Measurements from ENCODE around the gene ARGLU1.

The ARGLU1 gene

GRCh38 chr13:106594980-106595379 lies 27.0 kb upstream of the ARGLU1 start:
- Histone ChIP-seq H3K18ac (ENCODE audit: low read length) (no peak overlapping the region), H2AK5ac (ENCODE audit: low read length) (no peak overlapping the region), H3K79me2 (ENCODE audit: control insufficient read depth, insufficient read depth, low read length) (no peaks in the 10 kb centered on the region), H3K27ac (ENCODE audit: low read depth, low read length) (no peak overlapping the region), H3K4me2 (ENCODE audit: low read length) (no peak overlapping the region), H2BK5ac (ENCODE audit: low read length) (no peak overlapping the region), H4K5ac (ENCODE audit: low read length) (no peak overlapping the region), H3K56ac (ENCODE audit: low read length) (no peak overlapping the region), H3K23ac (ENCODE audit: low read length) (no peak overlapping the region), H4K8ac (ENCODE audit: low read depth, low read length) (no peak overlapping the region), H3K4ac (ENCODE audit: low read depth, low read length) (no peak overlapping the region), H3K4me1 (ENCODE audit: control insufficient read depth, low read depth, low read length) (no peaks in the 10 kb centered on the region), H3K4me3 (ENCODE audit: low read length) (no peak overlapping the region), H3K79me1 (ENCODE audit: low read length) (no peaks in the 10 kb centered on the region), H2BK120ac (ENCODE audit: low read depth, low read length) (no peak overlapping the region), H3K36me3 (ENCODE audit: control insufficient read depth, insufficient read depth, low read length) (no peaks in the 10 kb centered on the region), H3K27me3 (ENCODE audit: insufficient read depth, low read length, poor library complexity) (no peaks in the 10 kb centered on the region), H2BK15ac (replicated peaks; ENCODE audit: low read depth) (no peak overlapping the region), H3K9ac (ENCODE audit: low read length) (no peak overlapping the region)
- no peak for DNase-seq
- WGBS (ENCODE audit: extremely low coverage, insufficient coverage, low lambda C conversion rate), result no CpG with 5 or more reads among the region's 4 CpGs

DNA sequence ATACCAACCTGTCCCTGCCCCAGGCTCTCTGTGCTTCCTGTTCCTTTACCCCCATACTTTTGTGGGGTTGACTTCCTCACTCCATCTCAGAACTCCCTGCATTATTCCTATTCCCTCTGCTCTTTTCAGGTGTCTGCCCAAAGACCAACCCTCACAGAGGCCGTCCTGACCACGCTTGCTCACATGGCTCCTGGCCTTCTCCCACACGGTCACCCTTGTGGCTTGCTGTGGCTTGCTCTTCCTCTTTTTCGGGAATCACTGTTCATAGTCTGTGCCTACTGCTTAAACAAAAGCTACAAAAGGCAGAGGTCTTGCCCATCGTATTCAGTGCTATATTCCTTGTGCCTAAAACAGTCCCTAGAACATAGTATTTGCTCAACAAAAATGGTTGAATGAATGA lies 25.2 kb upstream of the ARGLU1 start:
- Histone ChIP-seq H3K18ac (ENCODE audit: low read length) (no peak overlapping the region), H3K36me3 (ENCODE audit: control insufficient read depth, insufficient read depth, low read length) (no peaks in the 10 kb centered on the region), H2BK5ac (ENCODE audit: low read length) (no peak overlapping the region), H3K79me2 (ENCODE audit: control insufficient read depth, insufficient read depth, low read length) (no peaks in the 10 kb centered on the region), H2BK15ac (replicated peaks; ENCODE audit: low read depth) (no peak overlapping the region), H3K4me2 (ENCODE audit: low read length) (no peak overlapping the region), H3K27me3 (ENCODE audit: insufficient read depth, low read length, poor library complexity) (no peaks in the 10 kb centered on the region), H3K9ac (ENCODE audit: low read length) (no peak overlapping the region), H4K5ac (ENCODE audit: low read length) (no peak overlapping the region), H3K4me1 (ENCODE audit: control insufficient read depth, low read depth, low read length) (no peaks in the 10 kb centered on the region), H3K79me1 (ENCODE audit: low read length) (no peaks in the 10 kb centered on the region), H4K8ac (ENCODE audit: low read depth, low read length) (no peak overlapping the region), H3K56ac (ENCODE audit: low read length) (no peak overlapping the region), H3K27ac (ENCODE audit: low read depth, low read length) (no peak overlapping the region), H3K4me3 (ENCODE audit: low read length) (no peak overlapping the region), H2AK5ac (ENCODE audit: low read length) (no peak overlapping the region), H3K4ac (ENCODE audit: low read depth, low read length) (no peak overlapping the region), H2BK120ac (ENCODE audit: low read depth, low read length) (no peak overlapping the region), H3K23ac (ENCODE audit: low read length) (no peak overlapping the region)
- no CpG with 5 or more reads among the region's 5 CpGs for WGBS (ENCODE audit: extremely low coverage, insufficient coverage, low lambda C conversion rate)
- DNase-seq, result no peak

DNA sequence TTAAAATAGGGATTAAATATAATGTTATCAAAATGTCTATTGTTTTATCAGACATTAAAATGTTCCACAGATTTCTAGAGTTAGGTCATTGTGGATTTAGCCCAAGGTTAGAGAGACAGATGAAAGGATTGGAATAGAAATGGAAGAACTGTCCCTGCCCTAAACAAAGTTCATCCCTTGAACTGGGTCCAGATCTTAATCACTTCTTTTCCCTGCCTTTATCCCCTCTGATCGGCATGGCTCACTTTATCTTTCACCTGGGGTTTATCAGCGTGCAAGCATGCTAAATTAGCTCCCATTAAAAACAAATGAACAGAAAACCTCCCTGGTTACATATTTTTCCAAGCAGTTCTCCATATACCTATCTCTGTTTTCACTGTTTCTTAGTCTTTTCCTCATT lies 23.4 kb upstream of the ARGLU1 start:
- Histone ChIP-seq H3K56ac (ENCODE audit: low read length) (no peak overlapping the region), H3K9ac (ENCODE audit: low read length) (no peak overlapping the region), H3K23ac (ENCODE audit: low read length) (no peak overlapping the region), H3K27ac (ENCODE audit: low read depth, low read length) (no peak overlapping the region), H3K27me3 (ENCODE audit: insufficient read depth, low read length, poor library complexity) (no peaks in the 10 kb centered on the region), H3K4me3 (ENCODE audit: low read length) (no peak overlapping the region), H2BK120ac (ENCODE audit: low read depth, low read length) (no peak overlapping the region), H2AK5ac (ENCODE audit: low read length) (no peak overlapping the region), H3K79me2 (ENCODE audit: control insufficient read depth, insufficient read depth, low read length) (no peaks in the 10 kb centered on the region), H3K4me2 (ENCODE audit: low read length) (no peak overlapping the region), H4K8ac (ENCODE audit: low read depth, low read length) (no peak overlapping the region), H3K4me1 (ENCODE audit: control insufficient read depth, low read depth, low read length) (no peaks in the 10 kb centered on the region), H3K4ac (ENCODE audit: low read depth, low read length) (no peak overlapping the region), H3K36me3 (ENCODE audit: control insufficient read depth, insufficient read depth, low read length) (no peaks in the 10 kb centered on the region), H3K18ac (ENCODE audit: low read length) (no peak overlapping the region), H2BK5ac (ENCODE audit: low read length) (no peak overlapping the region), H4K5ac (ENCODE audit: low read length) (no peak overlapping the region), H3K79me1 (ENCODE audit: low read length) (no peaks in the 10 kb centered on the region), H2BK15ac (replicated peaks; ENCODE audit: low read depth) (no peak overlapping the region)
- no peak for DNase-seq
- no CpG with 5 or more reads among the region's 2 CpGs for WGBS (ENCODE audit: extremely low coverage, insufficient coverage, low lambda C conversion rate)

GRCh38 chr13:106589716-106590115 lies 21.8 kb upstream of the ARGLU1 start:
- H3K4ac ChIP-seq (ENCODE audit: low read depth, low read length), result no peak overlapping the region
- no peaks in the 10 kb centered on the region for H3K79me2 ChIP-seq (ENCODE audit: control insufficient read depth, insufficient read depth, low read length)
- no peaks in the 10 kb centered on the region for H3K4me1 ChIP-seq (ENCODE audit: control insufficient read depth, low read depth, low read length)
- no peak overlapping the region for H3K56ac ChIP-seq (ENCODE audit: low read length)
- H3K4me3 ChIP-seq (ENCODE audit: low read length), result no peak overlapping the region
- H3K23ac ChIP-seq (ENCODE audit: low read length), result no peak overlapping the region
- H2AK5ac ChIP-seq (ENCODE audit: low read length), result no peak overlapping the region
- no peaks in the 10 kb centered on the region for H3K79me1 ChIP-seq (ENCODE audit: low read length)
- no peak overlapping the region for H4K5ac ChIP-seq (ENCODE audit: low read length)
- no peak overlapping the region for H3K18ac ChIP-seq (ENCODE audit: low read length)
- H2BK15ac ChIP-seq (replicated peaks; ENCODE audit: low read depth), result no peak overlapping the region
- H3K27me3 ChIP-seq (ENCODE audit: insufficient read depth, low read length, poor library complexity), result no peaks in the 10 kb centered on the region
- H2BK120ac ChIP-seq (ENCODE audit: low read depth, low read length), result no peak overlapping the region
- no peak overlapping the region for H2BK5ac ChIP-seq (ENCODE audit: low read length)
- H3K36me3 ChIP-seq (ENCODE audit: control insufficient read depth, insufficient read depth, low read length), result no peaks in the 10 kb centered on the region
- DNase-seq, result no peak
- no peak overlapping the region for H3K9ac ChIP-seq (ENCODE audit: low read length)
- no CpG with 5 or more reads among the region's 5 CpGs for WGBS (ENCODE audit: extremely low coverage, insufficient coverage, low lambda C conversion rate)
- no peak overlapping the region for H4K8ac ChIP-seq (ENCODE audit: low read depth, low read length)
- no peak overlapping the region for H3K27ac ChIP-seq (ENCODE audit: low read depth, low read length)
- no peak overlapping the region for H3K4me2 ChIP-seq (ENCODE audit: low read length)

DNA sequence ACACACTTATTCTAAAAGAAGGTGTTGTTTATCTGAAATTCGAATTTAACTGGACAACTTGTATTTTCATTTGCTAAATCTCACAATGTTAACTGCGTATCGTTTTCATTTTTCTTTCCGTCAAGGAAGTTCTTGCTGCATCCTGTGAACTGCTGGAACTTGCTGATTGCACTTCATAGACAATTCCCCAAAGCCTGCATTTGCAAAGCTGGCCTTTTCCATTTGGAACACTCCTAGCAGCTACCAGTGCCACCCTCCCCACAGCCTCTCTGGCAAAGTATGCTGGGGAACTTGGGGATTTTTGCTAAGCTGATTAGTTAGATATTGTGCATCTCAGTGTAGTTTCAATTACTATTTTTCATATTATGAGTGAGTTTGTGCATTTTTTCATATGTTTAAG lies 20.4 kb upstream of the ARGLU1 start:
- Histone ChIP-seq H3K9ac (ENCODE audit: low read length) (no peak overlapping the region), H2BK15ac (replicated peaks; ENCODE audit: low read depth) (no peak overlapping the region), H3K79me1 (ENCODE audit: low read length) (no peaks in the 10 kb centered on the region), H3K36me3 (ENCODE audit: control insufficient read depth, insufficient read depth, low read length) (no peaks in the 10 kb centered on the region), H3K23ac (ENCODE audit: low read length) (no peak overlapping the region), H2BK120ac (ENCODE audit: low read depth, low read length) (no peak overlapping the region), H3K4me1 (ENCODE audit: control insufficient read depth, low read depth, low read length) (no peaks in the 10 kb centered on the region), H3K4me2 (ENCODE audit: low read length) (no peak overlapping the region), H3K4ac (ENCODE audit: low read depth, low read length) (no peak overlapping the region), H3K56ac (ENCODE audit: low read length) (no peak overlapping the region), H2BK5ac (ENCODE audit: low read length) (no peak overlapping the region), H2AK5ac (ENCODE audit: low read length) (no peak overlapping the region), H3K27ac (ENCODE audit: low read depth, low read length) (no peak overlapping the region), H4K8ac (ENCODE audit: low read depth, low read length) (no peak overlapping the region), H3K27me3 (ENCODE audit: insufficient read depth, low read length, poor library complexity) (no peaks in the 10 kb centered on the region), H3K4me3 (ENCODE audit: low read length) (no peak overlapping the region), H3K18ac (ENCODE audit: low read length) (no peak overlapping the region), H3K79me2 (ENCODE audit: control insufficient read depth, insufficient read depth, low read length) (no peaks in the 10 kb centered on the region), H4K5ac (ENCODE audit: low read length) (no peak overlapping the region)
- WGBS (ENCODE audit: extremely low coverage, insufficient coverage, low lambda C conversion rate), result no CpG with 5 or more reads among the region's 4 CpGs
- DNase-seq, result no peak

DNA sequence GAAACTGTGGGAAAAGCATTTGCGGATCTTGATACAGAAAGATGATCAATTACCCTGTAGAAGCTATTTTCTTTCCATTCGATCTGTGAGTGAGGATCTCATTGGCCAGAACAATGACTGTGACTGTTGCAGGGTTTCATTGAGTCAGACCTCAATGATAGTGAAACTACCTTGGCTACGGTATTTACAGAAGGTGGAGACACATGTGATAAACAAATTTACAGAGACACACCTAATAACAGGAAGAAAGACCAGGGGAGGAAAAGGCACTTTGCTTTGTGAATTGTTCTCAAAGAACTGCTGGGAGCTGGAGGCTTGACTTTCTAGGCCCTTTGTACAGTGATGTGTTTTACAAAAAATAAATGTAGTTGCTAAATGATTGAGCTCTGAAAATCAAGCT lies 19.9 kb upstream of the ARGLU1 start:
- Histone ChIP-seq H3K4me1 (ENCODE audit: control insufficient read depth, low read depth, low read length) (no peaks in the 10 kb centered on the region), H3K27me3 (ENCODE audit: insufficient read depth, low read length, poor library complexity) (no peaks in the 10 kb centered on the region), H4K8ac (ENCODE audit: low read depth, low read length) (no peak overlapping the region), H3K23ac (ENCODE audit: low read length) (no peak overlapping the region), H3K9ac (ENCODE audit: low read length) (no peak overlapping the region), H4K5ac (ENCODE audit: low read length) (no peak overlapping the region), H3K36me3 (ENCODE audit: control insufficient read depth, insufficient read depth, low read length) (no peaks in the 10 kb centered on the region), H3K4me3 (ENCODE audit: low read length) (no peak overlapping the region), H3K79me2 (ENCODE audit: control insufficient read depth, insufficient read depth, low read length) (no peaks in the 10 kb centered on the region), H3K4ac (ENCODE audit: low read depth, low read length) (no peak overlapping the region), H3K18ac (ENCODE audit: low read length) (no peak overlapping the region), H2AK5ac (ENCODE audit: low read length) (no peak overlapping the region), H2BK15ac (replicated peaks; ENCODE audit: low read depth) (no peak overlapping the region), H3K27ac (ENCODE audit: low read depth, low read length) (no peak overlapping the region), H2BK5ac (ENCODE audit: low read length) (no peak overlapping the region), H2BK120ac (ENCODE audit: low read depth, low read length) (no peak overlapping the region), H3K56ac (ENCODE audit: low read length) (no peak overlapping the region), H3K79me1 (ENCODE audit: low read length) (no peaks in the 10 kb centered on the region), H3K4me2 (ENCODE audit: low read length) (no peak overlapping the region)
- no peak for DNase-seq
- WGBS (ENCODE audit: extremely low coverage, insufficient coverage, low lambda C conversion rate), result no CpG with 5 or more reads among the region's 3 CpGs

All from mesendoderm (in vitro differentiated cells).